HL-60/S4 (cell line): ENCODE results near the gene SLC35E4.
"Not testable (repeated sequence)": the region's sequence is repeated elsewhere in the genome, so short reads cannot be mapped to it uniquely, and the experiment has no call there.

Experiments
- in situ Hi-C: fragments of 300-500 bp; cut with MboI; formaldehyde crosslinking; loops from 2 replicates; pipeline ENCODE4 v1.14.3; 2022; ENCODE audit warnings: low sequenced_read_pairs

The SLC35E4 gene

GRCh38 chr22:30648825-30649224 lies 13.2 kb downstream of the SLC35E4 start:
- in situ Hi-C loops, result no loop called here

- in situ Hi-C loops, result no loop called here
These were observed 13.9 kb downstream of the SLC35E4 start for GRCh38 chr22:30649430-30650007.

GRCh38 chr22:30650508-30651116 lies 15.0 kb downstream of the SLC35E4 start:
- in situ Hi-C loops, result no loop called here

GRCh38 chr22:30652852-30653251 lies 17.3 kb downstream of the SLC35E4 start:
- in situ Hi-C loops, result no loop called here

- in situ Hi-C loops, result no loop called here
These were observed 18.8 kb downstream of the SLC35E4 start for GRCh38 chr22:30654361-30654760.

- in situ Hi-C loops, result no loop called here
These were observed 20.0 kb downstream of the SLC35E4 start for GRCh38 chr22:30655532-30655931.

- in situ Hi-C loops, result no loop called here
These were observed 26.5 kb downstream of the SLC35E4 start for GRCh38 chr22:30662040-30662439.

GRCh38 chr22:30664798-30665197 lies 29.2 kb downstream of the SLC35E4 start:
- in situ Hi-C loops, result no loop called here

- in situ Hi-C loops, result no loop called here
These were observed 29.7 kb downstream of the SLC35E4 start for GRCh38 chr22:30665266-30665665.

- in situ Hi-C loops, result no loop called here
These were observed 30.2 kb downstream of the SLC35E4 start for GRCh38 chr22:30665786-30666185.

GRCh38 chr22:30667107-30667493 lies 31.5 kb downstream of the SLC35E4 start:
- in situ Hi-C loops, result no loop called here

GRCh38 chr22:30667494-30668385 lies 32.2 kb downstream of the SLC35E4 start, which contains the start of gene DUSP18:
Gene DUSP18, minus strand, starts transcription at chr22:30667875. Its CDS starts 3,872 bp downstream, at chr22:30664003.
- in situ Hi-C loops, result no loop called here

GRCh38 chr22:30668386-30668710 lies 32.8 kb downstream of the SLC35E4 start:
- in situ Hi-C loops, result no loop called here

GRCh38 chr22:30671071-30671470 lies 35.5 kb downstream of the SLC35E4 start:
- in situ Hi-C loops, result no loop called here

GRCh38 chr22:30673136-30673535 lies 37.6 kb downstream of the SLC35E4 start:
- in situ Hi-C loops, result no loop called here

- in situ Hi-C loops, result no loop called here
These were observed 38.9 kb downstream of the SLC35E4 start for GRCh38 chr22:30674482-30674881.

GRCh38 chr22:30675436-30675835 lies 39.9 kb downstream of the SLC35E4 start:
- in situ Hi-C loops, result no loop called here

GRCh38 chr22:30676565-30676964 lies 41.0 kb downstream of the SLC35E4 start:
- in situ Hi-C loops, result not testable (repeated sequence)

- in situ Hi-C loops, result not testable (repeated sequence)
These were observed 44.5 kb downstream of the SLC35E4 start for GRCh38 chr22:30679895-30680690.

GRCh38 chr22:30680991-30681770 lies 45.6 kb downstream of the SLC35E4 start:
- in situ Hi-C loops, result no loop called here
